GM12892 (cell line): ENCODE data around the gene SWAP70.
"Not testable (repeated sequence)": the region's sequence is repeated elsewhere in the genome, so short reads cannot be mapped to it uniquely, and the experiment has no call there.

Experiments
- DNase-seq: peaks from one replicate; pipeline ENCODE4 v3.0.0; 2011; ENCODE audit not compliant: insufficient read length
- FAIRE-seq: peaks from 2 replicates; lab custom pipeline; 2011; peaks lifted over from hg19 to GRCh38; lab: Jason Lieb, UNC
- POLR2A ChIP-seq: IDR thresholded peaks from 2 replicates; pipeline ENCODE4 v1.6.1; 2011; ENCODE audit warnings: low read depth, low read length, control low read depth
- POLR2AphosphoS5 ChIP-seq: IDR thresholded peaks from 2 replicates; pipeline ENCODE4 v1.6.1; 2011; ENCODE audit warnings: low read depth, low read length, control low read depth
- TAF1 ChIP-seq: IDR thresholded peaks from 2 replicates; pipeline ENCODE4 v1.6.1; 2011; ENCODE audit warnings: low read depth, mild to moderate bottlenecking, control low read depth, low read length, borderline replicate concordance

The SWAP70 gene

DNA sequence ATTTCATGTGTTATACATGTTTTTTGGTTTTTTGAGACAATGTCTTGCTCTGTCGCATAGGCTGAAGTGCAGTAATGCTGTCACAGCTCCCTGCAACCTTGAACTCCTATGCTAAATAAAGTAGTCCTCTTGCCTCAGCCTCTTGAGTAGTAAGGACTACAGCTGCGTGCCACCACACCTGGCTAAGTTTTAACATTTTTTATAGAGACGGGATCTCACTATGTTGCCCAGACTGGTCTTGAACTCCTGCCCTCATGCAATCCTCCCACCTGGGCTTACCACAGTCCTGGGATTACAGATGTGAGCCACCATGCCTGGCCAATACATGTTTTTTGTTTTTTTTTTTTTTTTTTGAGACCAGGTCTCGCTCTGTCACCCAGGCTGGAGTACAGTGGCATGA, 33.9 kb downstream of the SWAP70 start:
- no peak for DNase-seq
- FAIRE-seq: peak; percentile 92
- TF ChIP-seq POLR2AphosphoS5 (no peak), POLR2A (no peak), TAF1 (no peak)

DNA sequence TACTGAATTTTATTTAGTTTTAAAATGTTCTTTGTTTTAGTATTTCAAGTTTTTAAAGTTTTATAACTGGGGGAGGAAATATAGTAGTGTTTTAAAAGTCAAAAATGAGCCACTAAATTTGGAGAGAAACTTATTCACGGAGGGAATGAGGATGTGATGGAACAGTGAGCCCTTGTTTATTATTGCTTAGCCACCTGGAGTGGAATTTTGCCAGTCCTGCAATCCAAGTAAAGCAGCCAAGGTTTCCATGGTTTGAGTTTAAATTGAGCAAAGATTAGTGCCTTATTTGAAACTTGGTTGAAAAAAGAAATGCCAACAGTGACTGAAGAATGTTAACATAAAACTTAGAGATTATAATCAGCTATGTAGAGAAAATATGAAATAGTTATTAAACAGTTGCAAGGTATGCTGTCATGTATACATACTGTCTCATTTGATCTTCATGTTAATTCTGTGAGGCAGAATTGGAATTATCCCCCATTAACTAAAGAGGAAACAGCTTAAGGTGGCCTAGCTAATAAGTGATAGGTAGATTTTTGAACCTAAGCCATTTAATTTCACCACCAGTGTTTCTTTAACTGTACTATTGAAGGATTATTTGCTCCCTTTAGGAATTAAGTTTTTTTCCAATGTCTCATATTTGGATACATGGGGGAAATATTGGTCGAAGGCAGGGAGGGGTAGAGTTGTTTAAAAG, 36.4 kb downstream of the SWAP70 start:
- no peak for DNase-seq
- no peak for FAIRE-seq
- no peak for TF ChIP-seq POLR2AphosphoS5
- no peak for TF ChIP-seq POLR2A
- TF ChIP-seq TAF1: no peak

DNA sequence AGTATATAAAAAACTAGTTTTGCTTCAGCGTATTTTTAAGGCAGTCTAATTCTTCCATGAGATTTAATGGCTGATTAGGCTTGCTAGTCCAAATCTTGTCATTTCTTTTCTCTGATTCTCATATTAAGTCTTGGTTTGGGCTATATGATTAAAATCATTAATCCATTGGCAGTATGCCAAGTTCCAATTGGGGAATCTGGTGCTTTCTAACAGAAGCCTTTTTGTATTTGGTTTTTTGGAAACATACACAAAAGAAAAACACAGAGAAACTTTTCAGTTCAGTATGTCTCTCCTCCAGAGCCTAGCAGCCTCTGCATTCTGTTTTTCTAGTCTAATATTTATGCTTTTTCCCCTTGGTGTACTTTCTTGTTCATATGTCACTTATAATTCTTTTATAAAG, 37.9 kb downstream of the SWAP70 start:
- TF ChIP-seq POLR2AphosphoS5 (no peak), TAF1 (no peak), POLR2A (no peak)
- DNase-seq: no peak
- FAIRE-seq: no peak

DNA sequence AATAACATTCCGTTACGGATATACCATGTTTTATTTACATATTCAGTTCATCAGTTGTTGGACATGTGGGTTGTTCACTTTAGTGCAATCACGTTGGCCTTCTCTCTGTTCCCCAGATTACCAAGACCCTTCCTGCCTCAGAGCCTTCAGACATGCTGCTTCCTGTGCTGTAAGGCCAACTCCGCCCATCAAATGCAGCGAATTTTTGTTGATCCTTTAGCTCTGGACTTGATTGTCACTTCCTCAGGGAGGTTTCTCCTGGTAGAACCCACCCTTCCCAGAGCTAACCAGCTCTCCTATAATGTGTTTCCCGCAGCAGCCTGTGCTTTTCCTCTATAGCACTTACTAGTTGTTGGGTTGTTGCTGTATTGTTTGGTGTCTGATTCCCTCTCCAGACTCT, 39.4 kb downstream of the SWAP70 start:
- DNase-seq: no peak
- peak; percentile 85 for FAIRE-seq
- TF ChIP-seq POLR2AphosphoS5 (no peak), TAF1 (no peak), POLR2A (no peak)

DNA sequence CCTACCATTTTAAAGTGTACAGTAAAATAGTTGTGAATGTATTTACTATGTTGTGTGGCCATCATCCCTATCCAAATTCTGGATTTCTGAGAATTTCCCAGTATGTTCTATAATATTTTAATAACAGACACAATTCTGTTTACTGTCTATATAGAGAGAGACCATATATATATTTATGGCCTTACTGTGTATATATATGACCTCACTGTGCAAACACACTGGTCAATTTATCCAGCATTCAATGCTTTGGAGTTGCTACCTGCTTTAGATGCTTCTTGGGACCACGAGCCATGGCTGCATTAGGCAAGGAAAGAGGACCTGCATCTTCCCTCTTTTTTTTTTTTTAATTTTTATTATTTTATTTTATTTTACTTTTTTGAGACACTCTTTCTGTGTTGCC, 40.2 kb downstream of the SWAP70 start:
- FAIRE-seq (no peak), DNase-seq (no peak)
- TF ChIP-seq TAF1: no peak
- TF ChIP-seq POLR2AphosphoS5: no peak
- TF ChIP-seq POLR2A: no peak

DNA sequence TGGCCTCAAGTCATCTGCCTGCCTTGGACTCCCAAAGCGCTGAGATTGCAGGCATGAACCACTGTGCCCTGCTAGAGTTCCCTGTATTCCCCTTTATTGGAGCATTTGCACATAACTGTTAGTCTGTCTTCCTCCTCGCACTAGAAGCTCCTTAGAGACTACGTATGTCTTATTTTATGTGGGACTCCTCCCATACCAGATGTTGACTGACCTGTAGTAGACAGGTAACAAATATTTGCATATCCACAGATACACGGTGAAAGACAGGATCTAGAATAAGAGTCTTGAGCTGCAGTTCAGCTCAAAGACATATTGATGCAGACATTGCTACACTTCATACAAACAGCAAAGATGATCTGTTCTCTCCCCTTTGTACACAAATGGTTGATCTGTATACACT, 40.7 kb downstream of the SWAP70 start:
- TF ChIP-seq POLR2AphosphoS5: no peak
- no peak for TF ChIP-seq TAF1
- no peak for TF ChIP-seq POLR2A
- DNase-seq: no peak
- FAIRE-seq: peak; percentile 71

DNA sequence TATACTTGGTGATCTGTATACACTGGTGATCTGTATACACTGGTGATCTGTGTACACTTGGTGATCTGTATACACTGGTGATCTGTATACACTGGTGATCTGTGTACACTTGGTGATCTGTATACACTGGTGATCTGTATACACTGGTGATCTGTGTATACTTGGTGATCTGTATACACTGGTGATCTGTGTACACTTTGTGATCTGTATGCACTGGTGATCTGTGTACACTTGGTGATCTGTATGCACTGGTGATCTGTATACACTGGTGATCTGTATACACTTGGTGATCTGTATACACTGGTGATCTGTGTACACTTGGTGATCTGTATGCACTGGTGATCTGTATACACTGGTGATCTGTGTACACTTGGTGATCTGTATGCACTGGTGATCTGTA, 41.5 kb downstream of the SWAP70 start:
- DNase-seq, FAIRE-seq: not testable (repeated sequence)

DNA sequence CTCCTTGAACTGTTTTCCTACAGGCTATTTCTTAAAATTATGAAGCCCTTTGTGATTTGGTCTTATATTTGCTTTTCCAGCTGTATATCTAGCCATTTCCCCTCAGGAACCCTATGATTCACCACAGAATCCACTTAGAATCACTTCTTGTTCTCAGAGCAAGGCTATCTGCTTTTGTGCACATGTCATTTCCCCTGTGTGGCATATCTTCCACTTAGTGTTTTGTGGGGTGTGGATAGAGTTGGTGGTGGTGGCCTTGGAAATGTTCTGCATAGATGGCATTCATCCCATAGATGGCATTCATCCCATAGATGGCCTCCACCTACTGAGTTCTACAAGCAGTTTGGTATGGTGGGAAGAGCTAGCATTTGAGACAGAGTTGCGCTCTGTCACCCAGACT, 44.7 kb downstream of the SWAP70 start:
- TF ChIP-seq POLR2A (no peak), POLR2AphosphoS5 (no peak), TAF1 (no peak)
- no peak for DNase-seq
- FAIRE-seq: peak; percentile 79

DNA sequence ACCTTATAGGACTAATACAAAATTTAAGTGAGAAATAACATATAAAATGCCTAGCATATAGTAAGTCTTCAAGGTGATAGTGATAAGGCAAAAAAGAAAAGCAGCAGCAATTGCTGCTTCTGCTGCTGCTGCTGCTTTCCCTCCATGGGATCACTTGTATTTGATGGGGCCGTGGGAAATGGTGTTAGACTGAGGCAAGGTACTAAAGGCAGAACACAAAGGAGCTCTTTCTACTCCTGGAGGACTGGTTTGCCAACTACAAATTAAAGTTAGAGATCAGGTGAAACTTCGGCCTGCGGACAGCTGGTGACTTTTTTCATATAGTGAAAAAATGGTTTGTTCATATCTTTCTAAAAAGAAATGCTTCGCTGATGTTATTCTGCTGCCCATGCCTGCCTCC, 46.3 kb downstream of the SWAP70 start:
- TF ChIP-seq POLR2AphosphoS5 (no peak), TAF1 (no peak), POLR2A (no peak)
- DNase-seq (no peak), FAIRE-seq (no peak)

DNA sequence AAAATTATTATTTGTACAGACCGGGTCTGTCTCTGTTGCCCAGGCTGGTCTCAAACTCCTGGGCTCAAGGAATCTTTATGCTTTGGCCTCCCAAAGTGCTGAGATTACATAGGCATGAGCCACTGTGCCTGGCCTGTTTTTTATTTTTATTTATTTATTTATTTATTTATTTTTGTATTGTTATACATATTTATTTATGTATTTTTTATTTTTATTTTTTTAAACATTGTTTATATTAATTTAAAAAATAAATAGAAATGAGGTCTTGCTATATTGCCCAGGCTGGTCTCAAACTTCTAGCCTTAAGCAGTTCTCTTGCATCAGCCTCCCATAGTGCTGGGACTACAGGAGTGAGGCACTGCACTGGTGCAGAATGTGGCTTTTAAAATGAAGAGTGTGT, 47.0 kb downstream of the SWAP70 start:
- FAIRE-seq (no peak), DNase-seq (no peak)
- TF ChIP-seq POLR2AphosphoS5 (no peak), POLR2A (no peak)

DNA sequence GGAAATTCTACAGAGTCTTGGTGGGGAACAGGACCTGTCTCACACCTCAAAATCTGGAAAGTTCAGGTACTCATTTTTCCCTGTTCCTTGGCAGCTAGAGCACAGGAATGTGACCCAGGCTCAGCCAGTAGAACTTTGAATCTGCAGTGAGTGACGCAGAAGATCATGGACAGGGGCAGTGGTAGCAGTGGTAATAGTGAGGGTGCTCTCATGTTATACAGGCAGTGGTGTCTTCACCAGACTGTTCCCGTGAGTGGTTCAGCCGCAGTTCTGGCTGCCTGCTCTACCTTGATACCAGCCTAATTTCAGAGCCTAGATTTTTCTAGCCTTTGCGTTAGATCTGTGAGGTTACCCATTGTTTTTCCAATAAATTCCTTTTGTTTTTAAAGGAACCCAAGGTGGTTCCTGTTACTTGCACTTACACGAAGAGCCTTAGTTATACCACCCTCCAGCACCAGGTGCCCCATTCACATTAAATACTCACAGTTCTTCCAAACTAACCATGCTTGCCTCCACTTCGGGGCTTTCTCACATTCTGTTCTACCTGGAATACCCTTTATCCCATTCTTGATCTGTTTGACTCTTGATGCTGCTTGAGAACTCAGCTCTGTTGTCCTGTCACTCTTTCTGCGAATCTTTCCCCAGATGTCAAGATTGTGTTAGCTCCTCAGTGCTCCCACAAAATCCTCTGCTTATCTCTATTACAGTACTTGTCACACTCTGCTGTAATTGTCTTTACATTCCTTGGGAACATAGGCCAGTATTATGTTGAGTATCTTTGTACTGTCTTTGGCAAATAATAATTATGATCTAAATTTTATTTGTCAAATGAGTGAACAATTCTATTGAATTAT, 47.8 kb downstream of the SWAP70 start:
- TF ChIP-seq POLR2A: no peak
- TF ChIP-seq POLR2AphosphoS5: no peak
- no peak for TF ChIP-seq TAF1
- DNase-seq (no peak), FAIRE-seq (peak; percentile 70)

DNA sequence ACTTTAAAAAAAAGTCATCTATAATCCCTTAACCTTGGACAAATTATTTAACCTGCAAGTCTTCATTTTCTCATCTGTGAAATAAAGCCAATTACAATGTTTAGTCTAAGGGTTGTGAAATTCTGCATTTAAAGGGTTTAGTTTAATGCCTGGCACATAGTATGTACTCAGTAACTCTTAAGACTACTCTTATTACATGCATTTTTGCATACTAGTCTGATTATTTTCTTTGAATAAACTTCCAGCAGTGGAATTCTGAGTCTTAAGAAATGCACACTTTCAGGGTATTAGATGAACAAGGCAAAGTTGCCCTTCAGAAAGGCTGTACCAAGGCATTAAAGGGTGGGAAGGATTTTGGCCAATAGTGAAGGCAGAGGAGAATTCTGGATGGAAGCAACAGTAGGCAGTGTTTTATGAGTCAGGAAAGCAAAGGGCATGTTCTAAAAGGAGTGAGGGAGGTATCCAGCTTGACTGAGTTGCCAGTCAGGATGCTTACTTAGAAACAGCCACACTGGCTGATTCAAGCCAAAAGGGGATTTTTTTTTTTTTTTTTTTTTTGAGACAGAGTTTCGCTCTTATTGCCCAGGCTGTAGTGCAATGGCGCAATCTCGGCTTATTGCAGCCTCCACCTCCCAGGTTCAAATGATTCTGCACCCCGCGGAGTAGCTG, 50.5 kb downstream of the SWAP70 start:
- FAIRE-seq: peak; percentile 83
- TF ChIP-seq POLR2AphosphoS5: no peak
- no peak for TF ChIP-seq TAF1
- TF ChIP-seq POLR2A: no peak
- DNase-seq: no peak
